PC-3 (cell line): ENCODE results near the gene TRAF1. TPM values are rescaled to one million over a fixed set of nuclear protein-coding genes. Genes with fewer than 3 reads are reported as not detected.

Source experiments
- ATAC-seq: fragments of 200-7000 bp; cut with Tn5 transposase; 2 replicates; pipeline ENCODE4 v1.9.1; 2020; ENCODE audit warnings: mild to moderate bottlenecking, moderate library complexity
- BruUV-seq: library from RNA; stranded (reverse); fragments of 400-500 nt; replicated peaks from 2 replicates; lab custom pipeline; 2021; lab: Mats Ljungman, UMichigan
- CTCF ChIA-PET: fragments of 300-600 bp; sonication (Branson Sonifier 250); formaldehyde crosslinking; loops from one replicate; lab custom pipeline; 2022; ENCODE audit warnings: antibody characterized with exemption; lab: Charles Lee
- POLR2A ChIA-PET: fragments of 300-600 bp; sonication (Branson Sonifier 250); formaldehyde crosslinking; loops from one replicate; lab custom pipeline; 2022; ENCODE audit warnings: antibody characterized with exemption; ENCODE audit not compliant: unreplicated experiment; lab: Charles Lee
- DNase-seq: peaks from one replicate; pipeline ENCODE4 v3.0.0-alpha.2; 2015
- H2AFZ ChIP-seq: fragments of 300-600 bp; sonication (generic); 2 replicates; pipeline ENCODE4 v1.6.0; 2016; ENCODE audit warnings: antibody characterized with exemption, low read length
- H3F3A ChIP-seq: fragments of 300-600 bp; sonication (generic); one replicate; pipeline ENCODE4 v1.6.0; 2017; ENCODE audit warnings: antibody characterized with exemption, low read length, control low read depth, mild to moderate bottlenecking; ENCODE audit not compliant: unreplicated experiment
- H3K27ac ChIP-seq: fragments of 300-600 bp; sonication (generic); 2 replicates; pipeline ENCODE4 v1.5.1; 2016; ENCODE audit warnings: mild to moderate bottlenecking, low read length
- H3K27me3 ChIP-seq: fragments of 300-600 bp; sonication (generic); 2 replicates; pipeline ENCODE4 v1.6.1; 2016; ENCODE audit warnings: low read length, mixed read lengths
- H3K36me3 ChIP-seq: fragments of 300-600 bp; sonication (generic); 2 replicates; pipeline ENCODE4 v1.6.1; 2016; ENCODE audit warnings: low read depth, mixed run types, low read length, mixed read lengths
- H3K4me1 ChIP-seq: fragments of 300-600 bp; sonication (generic); 2 replicates; pipeline ENCODE4 v1.5.1; 2016; ENCODE audit warnings: low read length; ENCODE audit not compliant: insufficient read depth
- H3K4me2 ChIP-seq: fragments of 300-600 bp; sonication (generic); 2 replicates; pipeline ENCODE4 v1.6.0; 2016; ENCODE audit warnings: low read length
- H3K4me3 ChIP-seq: fragments of 300-600 bp; sonication (generic); 2 replicates; pipeline ENCODE4 v1.5.1; 2016; ENCODE audit warnings: mild to moderate bottlenecking, low read length, mixed read lengths
- H3K79me2 ChIP-seq: fragments of 300-600 bp; sonication (generic); 2 replicates; pipeline ENCODE4 v1.6.1; 2017; ENCODE audit warnings: low read length, mixed read lengths
- H3K9ac ChIP-seq: fragments of 300-600 bp; sonication (generic); 2 replicates; pipeline ENCODE4 v1.6.0; 2016; ENCODE audit warnings: mild to moderate bottlenecking, low read length
- H3K9me2 ChIP-seq: fragments of 300-600 bp; sonication (generic); replicated peaks from 2 replicates; pipeline ENCODE4 v1.6.1; 2016; ENCODE audit warnings: mixed run types, low read length, mixed read lengths
- H3K9me3 ChIP-seq: fragments of 300-600 bp; sonication (generic); 2 replicates; pipeline ENCODE4 v1.6.1; 2016; ENCODE audit warnings: low read length, mixed read lengths
- H4K20me1 ChIP-seq: fragments of 300-600 bp; sonication (generic); 2 replicates; pipeline ENCODE4 v1.6.1; 2016; ENCODE audit warnings: low read length, mixed read lengths
- EZH2 ChIP-seq: fragments of 300-600 bp; sonication (generic); IDR thresholded peaks from one replicate; pipeline ENCODE4 v1.6.1; 2017; ENCODE audit warnings: antibody characterized with exemption, mild to moderate bottlenecking, low read length; ENCODE audit not compliant: unreplicated experiment
- EZH2phosphoT487 ChIP-seq: fragments of 300-600 bp; sonication (generic); IDR thresholded peaks from 2 replicates; pipeline ENCODE4 v1.6.1; 2018; ENCODE audit warnings: mild to moderate bottlenecking, antibody characterized with exemption, low read length, borderline replicate concordance
- intact Hi-C: fragments of 100-400 bp; cut with micrococcal nuclease; formaldehyde crosslinking; loops from 2 replicates; pipeline ENCODE4 v1.9.0; 2023
- total RNA-seq: library from RNA; depleted of rRNA; stranded (reverse); fragments of >200 nt; gene quantifications from 2 replicates; pipeline ENCODE4 v1.2.3, GENCODE V29; 2014
- TF ChIP-seq, protein P1 (sequence below): fragments of 300-600 bp; sonication (generic); conservative IDR thresholded peaks from 2 replicates; pipeline ENCODE4 v1.5.1; 2017; ENCODE audit warnings: antibody characterized with exemption, low read depth, mild to moderate bottlenecking, low read length

TRAF1 gene
- total RNA-seq, 1 experiment from 2014 or later: 0.15 TPM

GRCh38 chr9:120874226-120875194 lies 52.1 kb downstream of the TRAF1 start:
- no peaks in the 10 kb centered on the region for H4K20me1 ChIP-seq
- no peak for DNase-seq
- peak overlapping the region; percentile 28 for H3K27ac ChIP-seq
- no peaks in the 10 kb centered on the region for H3F3A ChIP-seq
- POLR2A ChIA-PET: no interaction called here
- CTCF ChIA-PET: no interaction called here
- no peak overlapping the region for H3K9ac ChIP-seq
- H3K4me3 ChIP-seq: peak overlapping the region; percentile 81; the same call in 1 of the 2 replicates
- H3K4me1 ChIP-seq: peaks cover 47% of the 10 kb centered on the region
- H2AFZ ChIP-seq: no peak overlapping the region
- no peaks in the 10 kb centered on the region for H3K9me2 ChIP-seq
- H3K79me2 ChIP-seq: peaks cover 30% of the 10 kb centered on the region
- no peaks in the 10 kb centered on the region for H3K27me3 ChIP-seq
- TF ChIP-seq, protein P1, sequence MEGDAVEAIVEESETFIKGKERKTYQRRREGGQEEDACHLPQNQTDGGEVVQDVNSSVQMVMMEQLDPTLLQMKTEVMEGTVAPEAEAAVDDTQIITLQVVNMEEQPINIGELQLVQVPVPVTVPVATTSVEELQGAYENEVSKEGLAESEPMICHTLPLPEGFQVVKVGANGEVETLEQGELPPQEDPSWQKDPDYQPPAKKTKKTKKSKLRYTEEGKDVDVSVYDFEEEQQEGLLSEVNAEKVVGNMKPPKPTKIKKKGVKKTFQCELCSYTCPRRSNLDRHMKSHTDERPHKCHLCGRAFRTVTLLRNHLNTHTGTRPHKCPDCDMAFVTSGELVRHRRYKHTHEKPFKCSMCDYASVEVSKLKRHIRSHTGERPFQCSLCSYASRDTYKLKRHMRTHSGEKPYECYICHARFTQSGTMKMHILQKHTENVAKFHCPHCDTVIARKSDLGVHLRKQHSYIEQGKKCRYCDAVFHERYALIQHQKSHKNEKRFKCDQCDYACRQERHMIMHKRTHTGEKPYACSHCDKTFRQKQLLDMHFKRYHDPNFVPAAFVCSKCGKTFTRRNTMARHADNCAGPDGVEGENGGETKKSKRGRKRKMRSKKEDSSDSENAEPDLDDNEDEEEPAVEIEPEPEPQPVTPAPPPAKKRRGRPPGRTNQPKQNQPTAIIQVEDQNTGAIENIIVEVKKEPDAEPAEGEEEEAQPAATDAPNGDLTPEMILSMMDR: no peak
- no peak for TF ChIP-seq EZH2
- peak overlapping the region; percentile 96 for H3K4me2 ChIP-seq
- peaks cover 20% of the 10 kb centered on the region for H3K36me3 ChIP-seq
- no peaks in the 10 kb centered on the region for H3K9me3 ChIP-seq
- no peak for ATAC-seq
- intact Hi-C loops: no loop called here
- BruUV-seq: no TSS peak

- no peaks in the 10 kb centered on the region for H3K27me3 ChIP-seq
- H3K27ac ChIP-seq: peak overlapping the region; percentile 28
- peaks cover 20% of the 10 kb centered on the region for H3K36me3 ChIP-seq
- ChIA-PET CTCF (no interaction called here), POLR2A (interaction anchor here (0.5 kb wide), 1 partner anchor 10 kb away, joined by 8 read pairs; no protein-coding TSS in a partner anchor)
- peak overlapping the region; percentile 47 for H3K4me2 ChIP-seq
- H3K9me2 ChIP-seq: no peaks in the 10 kb centered on the region
- BruUV-seq: no TSS peak
- TF ChIP-seq EZH2phosphoT487 (no peak), EZH2 (no peak)
- TF ChIP-seq, protein P1: no peak
- H3K79me2 ChIP-seq: peaks cover 30% of the 10 kb centered on the region
- H4K20me1 ChIP-seq: no peaks in the 10 kb centered on the region
- H3K4me1 ChIP-seq: peaks cover 46% of the 10 kb centered on the region
- H3K9ac ChIP-seq: no peak overlapping the region
- peak; percentile 90 for DNase-seq
- no peaks in the 10 kb centered on the region for H3F3A ChIP-seq
- H2AFZ ChIP-seq: no peak overlapping the region
- no peaks in the 10 kb centered on the region for H3K9me3 ChIP-seq
- ATAC-seq: peak; percentile 12
- intact Hi-C loops: no loop called here
- no peak overlapping the region for H3K4me3 ChIP-seq
Observed at GRCh38 chr9:120873512-120873911, 53.1 kb downstream of the TRAF1 start.
